H9 (cell line): ENCODE data around the gene SLAMF1. TPM values are rescaled to one million over a fixed set of nuclear protein-coding genes. Genes with fewer than 3 reads are reported as not detected.

Experiments
- DNase-seq: peaks from one replicate; pipeline ENCODE4 v3.0.0-alpha.2; 2017
- H2AFZ ChIP-seq: one replicate; pipeline ENCODE4 v1.6.1; 2013; ENCODE audit warnings: mild to moderate bottlenecking, low read length, control low read depth, moderate library complexity
- H2AK5ac ChIP-seq: 2 replicates; pipeline ENCODE4 v1.6.1; 2013; ENCODE audit warnings: low read length, control low read depth, mixed read lengths; ENCODE audit not compliant: insufficient read length
- H2BK120ac ChIP-seq: one replicate; pipeline ENCODE4 v1.6.1; 2013; ENCODE audit warnings: low read depth, mild to moderate bottlenecking, low read length, control low read depth, inconsistent platforms; ENCODE audit not compliant: poor library complexity, severe bottlenecking
- H2BK12ac ChIP-seq: 2 replicates; pipeline ENCODE4 v1.6.1; 2013; ENCODE audit warnings: low read length, control low read depth, mixed read lengths, low read depth; ENCODE audit not compliant: insufficient read length
- H2BK15ac ChIP-seq: 2 replicates; pipeline ENCODE4 v1.6.1; 2013; ENCODE audit warnings: low read depth, low read length, control low read depth
- H2BK20ac ChIP-seq: one replicate; pipeline ENCODE4 v1.6.1; 2013; ENCODE audit warnings: low read depth, mild to moderate bottlenecking, low read length, control low read depth, inconsistent platforms; ENCODE audit not compliant: poor library complexity, severe bottlenecking
- H2BK5ac ChIP-seq: 2 replicates; pipeline ENCODE4 v1.6.1; 2013; ENCODE audit warnings: low read length, control low read depth, mixed read lengths; ENCODE audit not compliant: insufficient read length
- H3K14ac ChIP-seq: 2 replicates; pipeline ENCODE4 v1.6.1; 2013; ENCODE audit warnings: low read length, control low read depth; ENCODE audit not compliant: insufficient read depth
- H3K18ac ChIP-seq: 2 replicates; pipeline ENCODE4 v1.6.1; 2013; ENCODE audit warnings: low read depth, mild to moderate bottlenecking, mixed read lengths, low read length, control low read depth; ENCODE audit not compliant: insufficient read length
- H3K23ac ChIP-seq: 2 replicates; pipeline ENCODE4 v1.6.1; 2013; ENCODE audit warnings: low read length, control low read depth, mixed read lengths, low read depth; ENCODE audit not compliant: insufficient read length
- H3K23me2 ChIP-seq: 2 replicates; pipeline ENCODE4 v1.6.1; 2013; ENCODE audit warnings: low read depth, mild to moderate bottlenecking, mixed read lengths, low read length, control low read depth; ENCODE audit not compliant: insufficient read length, poor library complexity, severe bottlenecking
- H3K27ac ChIP-seq: 2 replicates; pipeline ENCODE4 v1.5.1; 2013; ENCODE audit warnings: low read length, control low read depth, mixed read lengths, low read depth; ENCODE audit not compliant: insufficient read length
- H3K27me3 ChIP-seq: 2 replicates; pipeline ENCODE4 v1.6.1; 2013; ENCODE audit warnings: low read length, control low read depth, inconsistent platforms; ENCODE audit not compliant: insufficient read depth
- H3K4ac ChIP-seq: 2 replicates; pipeline ENCODE4 v1.6.1; 2013; ENCODE audit warnings: low read depth, mild to moderate bottlenecking, control low read depth, inconsistent platforms, low read length, moderate library complexity
- H3K4me1 ChIP-seq: 2 replicates; pipeline ENCODE4 v1.6.1; 2013; ENCODE audit warnings: low read length, control low read depth, inconsistent platforms; ENCODE audit not compliant: insufficient read depth
- H3K4me2 ChIP-seq: 2 replicates; pipeline ENCODE4 v1.6.1; 2013; ENCODE audit warnings: low read length, control low read depth, mixed read lengths; ENCODE audit not compliant: insufficient read length, insufficient read depth
- H3K56ac ChIP-seq: 2 replicates; pipeline ENCODE4 v1.6.1; 2013; ENCODE audit warnings: low read depth, mild to moderate bottlenecking, mixed read lengths, low read length, control low read depth; ENCODE audit not compliant: insufficient read length
- H3K79me1 ChIP-seq: 2 replicates; pipeline ENCODE4 v1.6.1; 2013; ENCODE audit warnings: low read depth, mild to moderate bottlenecking, moderate library complexity, low read length, control low read depth, inconsistent platforms; ENCODE audit not compliant: insufficient read depth, poor library complexity, severe bottlenecking
- H3K79me2 ChIP-seq: 2 replicates; pipeline ENCODE4 v1.6.1; 2013; ENCODE audit warnings: low read length, control low read depth, inconsistent platforms; ENCODE audit not compliant: insufficient read depth
- H3K9ac ChIP-seq: 2 replicates; pipeline ENCODE4 v1.6.1; 2013; ENCODE audit warnings: low read length, control low read depth, mixed read lengths; ENCODE audit not compliant: insufficient read length; ENCODE audit errors: extremely low read depth
- H3K9me3 ChIP-seq: one replicate; pipeline ENCODE4 v1.6.1; 2013; ENCODE audit warnings: low read depth, low read length, inconsistent platforms; ENCODE audit not compliant: control insufficient read depth
- H3T11ph ChIP-seq: one replicate; pipeline ENCODE4 v1.6.1; 2013; ENCODE audit warnings: mild to moderate bottlenecking, low read length, control low read depth, inconsistent platforms
- H4K20me1 ChIP-seq: one replicate; pipeline ENCODE4 v1.6.1; 2013; ENCODE audit not compliant: control insufficient read depth, insufficient read length, insufficient read depth
- H4K5ac ChIP-seq: 2 replicates; pipeline ENCODE4 v1.6.1; 2013; ENCODE audit warnings: low read depth, mild to moderate bottlenecking, mixed read lengths, low read length, control low read depth; ENCODE audit not compliant: insufficient read length
- H4K8ac ChIP-seq: replicated peaks from 2 replicates; pipeline ENCODE4 v1.6.1; 2013; ENCODE audit warnings: low read length, control low read depth, mixed read lengths, low read depth; ENCODE audit not compliant: insufficient read length
- H4K91ac ChIP-seq: 2 replicates; pipeline ENCODE4 v1.6.1; 2013; ENCODE audit warnings: low read depth, mild to moderate bottlenecking, moderate library complexity, mixed read lengths, low read length, control low read depth; ENCODE audit not compliant: insufficient read length
- H3K27ac Mint-ChIP-seq, 3 experiments: 2 replicates in 2 of 3; 3 replicates in 1 of 3; pipeline ENCODE4 v1.8.0; 2020 to 2021; ENCODE audit warnings: mixed read lengths in 3 of 3, mild to moderate bottlenecking in 1 of 3, moderate library complexity in 1 of 3
- H3K27me3 Mint-ChIP-seq: 2 replicates; pipeline ENCODE4 v1.8.0; 2021; ENCODE audit warnings: low read depth, mild to moderate bottlenecking, moderate library complexity, mixed read lengths
- H3K36me3 Mint-ChIP-seq, 3 experiments: 2 replicates in 2 of 3; 3 replicates in 1 of 3; pipeline ENCODE4 v1.8.0; 2020 to 2021; ENCODE audit warnings: low read depth in 3 of 3, mixed read lengths in 3 of 3; ENCODE audit not compliant: insufficient read depth in 1 of 3
- H3K4me1 Mint-ChIP-seq, 2 experiments: 2 replicates each; pipeline ENCODE4 v1.8.0; 2020; ENCODE audit warnings: mixed read lengths in 2 of 2
- H3K4me3 Mint-ChIP-seq, 2 experiments: 2 replicates in 1 of 2; 3 replicates in 1 of 2; pipeline ENCODE4 v1.8.0; 2020 to 2021; ENCODE audit warnings: mild to moderate bottlenecking in 2 of 2, mixed read lengths in 2 of 2, moderate library complexity in 1 of 2
- H3K9me3 Mint-ChIP-seq, 2 experiments: 2 replicates in 1 of 2; 3 replicates in 1 of 2; pipeline ENCODE4 v1.8.0; 2020; ENCODE audit warnings: mild to moderate bottlenecking in 2 of 2, mixed read lengths in 2 of 2, moderate library complexity in 1 of 2
- CTCF ChIP-seq: fragments of 200-600 bp; sonication (generic); conservative IDR thresholded peaks from 3 replicates; pipeline ENCODE4 v1.8.0; 2021; ENCODE audit warnings: antibody characterized with exemption, mild to moderate bottlenecking
- WGBS: extraction: QIAGEN DNeasy Blood & Tissue Kit; methylation state at CpG from one replicate; pipeline ENCODE4 v1.1.7; 2013; ENCODE audit warnings: missing lambda C conversion rate, low lambda C conversion rate, mixed read lengths; ENCODE audit not compliant: insufficient read length; ENCODE audit errors: extremely low coverage; 5-methylcytosine and 5-hydroxymethylcytosine counted together
- total RNA-seq: library from RNA; stranded (reverse); gene quantifications from 2 replicates; pipeline ENCODE4 v1.2.1, GENCODE V29; 2021

Gene SLAMF1
- total RNA-seq, 1 experiment from 2014 or later = not detected

- Histone ChIP-seq H3K4me1 (no peaks in the 10 kb centered on the region), H3K27ac (no peak overlapping the region), H3K23ac (no peak overlapping the region), H2BK20ac (no peak overlapping the region), H3K9ac (no peak overlapping the region), H3K18ac (no peak overlapping the region), H2BK120ac (no peak overlapping the region), H4K8ac (no peak overlapping the region), H3K4me2 (no peak overlapping the region), H4K91ac (no peak overlapping the region), H2AK5ac (no peak overlapping the region), H3T11ph (no peak overlapping the region), H3K56ac (no peak overlapping the region), H2BK12ac (no peak overlapping the region), H3K4ac (no peak overlapping the region), H2BK15ac (no peak overlapping the region), H4K20me1 (no peaks in the 10 kb centered on the region), H3K27me3 (no peaks in the 10 kb centered on the region), H2BK5ac (no peak overlapping the region), H3K9me3 (no peaks in the 10 kb centered on the region), H3K23me2 (no peaks in the 10 kb centered on the region), H2AFZ (no peak overlapping the region), H3K79me2 (no peaks in the 10 kb centered on the region), H4K5ac (no peak overlapping the region), H3K14ac (no peak overlapping the region), H3K79me1 (no peaks in the 10 kb centered on the region)
- Mint-ChIP-seq H3K27me3 (no peaks in the 10 kb centered on the region), H3K27ac (no peak overlapping the region), H3K4me1 (peaks cover 0 to 9% of the 10 kb centered on the region in 2 experiments; a peak in 3 of 4 replicates), H3K9me3 (peaks cover 0 to 5% of the 10 kb centered on the region in 2 experiments; a peak in 3 of 5 replicates), H3K4me3 (no peak overlapping the region), H3K36me3 (peaks cover 4 to 6% (median 6%) of the 10 kb centered on the region in 3 experiments; a peak in 6 of 7 replicates)
- no peak for DNase-seq
- no CpG with 5 or more reads among the region's 4 CpGs for WGBS
- TF ChIP-seq CTCF = no peak
These were observed 27.0 kb downstream of the SLAMF1 start for GRCh38 chr1:160619742-160620277.
